ENCODE measurements around the gene CSTA.

GRCh38 chr3:122299215-122299614, 25.8 kb upstream of the CSTA start:
- TF ChIP-seq CTCF (IDR thresholded peaks at IDR 0.05) (no peak), POLR2A (IDR thresholded peaks at IDR 0.05) (no peak)

Data from testis (tissue), 2 donors.